OCI-LY7 (cell line): ENCODE data around the gene SGIP1. TPM values are rescaled to one million over a fixed set of nuclear protein-coding genes. Genes with fewer than 3 reads are reported as not detected.

Experiments
- BruUV-seq: library from RNA; stranded (reverse); fragments of 400-500 nt; replicated peaks from 2 replicates; lab custom pipeline; 2021; lab: Mats Ljungman, UMichigan
- CTCF ChIA-PET: fragments of 300-600 bp; sonication (Branson Sonifier 250); formaldehyde crosslinking; loops from one replicate; lab custom pipeline; 2022; ENCODE audit warnings: antibody characterized with exemption; ENCODE audit not compliant: unreplicated experiment; lab: Charles Lee
- POLR2A ChIA-PET: fragments of 300-600 bp; sonication (Branson Sonifier 250); formaldehyde crosslinking; loops from one replicate; lab custom pipeline; 2022; ENCODE audit warnings: antibody characterized with exemption; lab: Charles Lee
- DNase-seq: peaks from one replicate; pipeline ENCODE4 v3.0.0-alpha.2; 2015; ENCODE audit warnings: low spot score
- H2AFZ ChIP-seq: fragments of 200-600 bp; sonication (generic), shearing (Covaris generic); 2 replicates; pipeline ENCODE4 v1.6.1; 2014; ENCODE audit warnings: mild to moderate bottlenecking, antibody characterized with exemption, low read length, moderate library complexity
- H3K27ac ChIP-seq: fragments of 200-600 bp; sonication (generic); 2 replicates; pipeline ENCODE4 v1.5.1; 2014; ENCODE audit warnings: mixed run types, low read depth, mild to moderate bottlenecking, moderate library complexity, low read length, inconsistent platforms; ENCODE audit not compliant: poor library complexity, severe bottlenecking
- H3K36me3 ChIP-seq: fragments of 200-600 bp; sonication (generic); 2 replicates; pipeline ENCODE4 v1.6.1; 2014; ENCODE audit warnings: mild to moderate bottlenecking, antibody characterized with exemption, low read length, moderate library complexity, mixed read lengths; ENCODE audit not compliant: insufficient read depth
- H3K4me1 ChIP-seq: fragments of 200-600 bp; sonication (generic); 2 replicates; pipeline ENCODE4 v1.5.1; 2014; ENCODE audit warnings: mild to moderate bottlenecking, low read length; ENCODE audit not compliant: insufficient read depth, poor library complexity, severe bottlenecking
- H3K4me2 ChIP-seq: fragments of 200-600 bp; sonication (generic); 2 replicates; pipeline ENCODE4 v1.6.1; 2014; ENCODE audit warnings: mild to moderate bottlenecking, low read length
- H3K4me3 ChIP-seq: fragments of 200-600 bp; sonication (generic); 2 replicates; pipeline ENCODE4 v1.5.1; 2014; ENCODE audit warnings: mild to moderate bottlenecking, low read depth, low read length; ENCODE audit not compliant: poor library complexity, severe bottlenecking
- H3K79me2 ChIP-seq: fragments of 200-600 bp; sonication (generic); 2 replicates; pipeline ENCODE4 v1.6.1; 2016; ENCODE audit warnings: low read depth, mild to moderate bottlenecking, low read length, moderate library complexity, mixed read lengths; ENCODE audit not compliant: insufficient read depth
- H3K9me2 ChIP-seq: fragments of 200-600 bp; sonication (generic); 2 replicates; pipeline ENCODE4 v1.6.1; 2016; ENCODE audit warnings: mild to moderate bottlenecking, low read length, mixed read lengths; ENCODE audit not compliant: insufficient read depth
- H3K9me3 ChIP-seq: fragments of 200-600 bp; sonication (generic); 2 replicates; pipeline ENCODE4 v1.6.1; 2014; ENCODE audit warnings: mild to moderate bottlenecking, mixed run types, low read length, mixed read lengths
- H4K20me1 ChIP-seq: fragments of 200-600 bp; sonication (generic); 2 replicates; pipeline ENCODE4 v1.6.1; 2014; ENCODE audit warnings: mild to moderate bottlenecking, antibody characterized with exemption, low read length, moderate library complexity, mixed read lengths; ENCODE audit not compliant: insufficient read depth
- EZH2phosphoT487 ChIP-seq: fragments of 200-600 bp; sonication (generic); IDR thresholded peaks from 2 replicates; pipeline ENCODE4 v1.6.1; 2018; ENCODE audit warnings: low read depth, borderline replicate concordance, mild to moderate bottlenecking, mixed run types, antibody characterized with exemption, low read length, moderate library complexity, mixed read lengths
- intact Hi-C: fragments of 100-400 bp; cut with micrococcal nuclease; formaldehyde crosslinking; loops from one replicate; pipeline ENCODE4 v1.10.0; 2022; ENCODE audit not compliant: unreplicated experiment
- total RNA-seq, 2 experiments: library from RNA; depleted of rRNA in 1 of 2; stranded (reverse); fragments of >200 nt in 1 of 2; shearing (Covaris generic) in 1 of 2; gene quantifications; 2 replicates each; pipeline ENCODE4 v1.2.3, GENCODE V29; 2014 to 2022
- TF ChIP-seq, protein P1 (sequence below): fragments of 200-600 bp; sonication (generic); conservative IDR thresholded peaks from 2 replicates; pipeline ENCODE4 v1.5.1; 2014; ENCODE audit warnings: mild to moderate bottlenecking, antibody characterized with exemption, low read length, moderate library complexity, mixed read lengths

SGIP1 gene
- total RNA-seq, 2 experiments from 2014 or later, result not detected

GRCh38 chr1:66493731-66494130, 40.2 kb upstream of the SGIP1 start:
- CTCF ChIA-PET, result no interaction called here
- Histone ChIP-seq H3K4me1 (no peaks in the 10 kb centered on the region), H3K9me3 (no peaks in the 10 kb centered on the region), H3K4me3 (no peak overlapping the region), H3K27ac (no peak overlapping the region), H2AFZ (no peak overlapping the region), H3K79me2 (no peaks in the 10 kb centered on the region), H4K20me1 (no peaks in the 10 kb centered on the region), H3K4me2 (no peak overlapping the region), H3K9me2 (no peaks in the 10 kb centered on the region), H3K36me3 (no peaks in the 10 kb centered on the region)
- POLR2A ChIA-PET, result no interaction called here
- intact Hi-C loops, result no loop called here
- BruUV-seq, result no TSS peak
- TF ChIP-seq, protein P1, sequence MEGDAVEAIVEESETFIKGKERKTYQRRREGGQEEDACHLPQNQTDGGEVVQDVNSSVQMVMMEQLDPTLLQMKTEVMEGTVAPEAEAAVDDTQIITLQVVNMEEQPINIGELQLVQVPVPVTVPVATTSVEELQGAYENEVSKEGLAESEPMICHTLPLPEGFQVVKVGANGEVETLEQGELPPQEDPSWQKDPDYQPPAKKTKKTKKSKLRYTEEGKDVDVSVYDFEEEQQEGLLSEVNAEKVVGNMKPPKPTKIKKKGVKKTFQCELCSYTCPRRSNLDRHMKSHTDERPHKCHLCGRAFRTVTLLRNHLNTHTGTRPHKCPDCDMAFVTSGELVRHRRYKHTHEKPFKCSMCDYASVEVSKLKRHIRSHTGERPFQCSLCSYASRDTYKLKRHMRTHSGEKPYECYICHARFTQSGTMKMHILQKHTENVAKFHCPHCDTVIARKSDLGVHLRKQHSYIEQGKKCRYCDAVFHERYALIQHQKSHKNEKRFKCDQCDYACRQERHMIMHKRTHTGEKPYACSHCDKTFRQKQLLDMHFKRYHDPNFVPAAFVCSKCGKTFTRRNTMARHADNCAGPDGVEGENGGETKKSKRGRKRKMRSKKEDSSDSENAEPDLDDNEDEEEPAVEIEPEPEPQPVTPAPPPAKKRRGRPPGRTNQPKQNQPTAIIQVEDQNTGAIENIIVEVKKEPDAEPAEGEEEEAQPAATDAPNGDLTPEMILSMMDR, result no peak
- TF ChIP-seq EZH2phosphoT487, result no peak
- no peak for DNase-seq

- H3K4me3 ChIP-seq, result no peak overlapping the region
- TF ChIP-seq, protein P1, result no peak
- no peak for TF ChIP-seq EZH2phosphoT487
- intact Hi-C loops, result no loop called here
- no peaks in the 10 kb centered on the region for H4K20me1 ChIP-seq
- H3K4me1 ChIP-seq, result no peaks in the 10 kb centered on the region
- H3K4me2 ChIP-seq, result no peak overlapping the region
- no peaks in the 10 kb centered on the region for H3K36me3 ChIP-seq
- POLR2A ChIA-PET, result no interaction called here
- no peaks in the 10 kb centered on the region for H3K9me2 ChIP-seq
- H3K9me3 ChIP-seq, result no peaks in the 10 kb centered on the region
- H3K27ac ChIP-seq, result no peak overlapping the region
- BruUV-seq, result no TSS peak
- CTCF ChIA-PET, result no interaction called here
- H3K79me2 ChIP-seq, result no peaks in the 10 kb centered on the region
- DNase-seq, result no peak
- H2AFZ ChIP-seq, result no peak overlapping the region
Observed at GRCh38 chr1:66494482-66494881, 39.5 kb upstream of the SGIP1 start.

- ChIA-PET CTCF (no interaction called here), POLR2A (interaction anchor here (0.6 kb wide), 1 partner anchor 11 kb away, joined by 3 read pairs; no protein-coding TSS in a partner anchor)
- intact Hi-C loops, result no loop called here
- no peaks in the 10 kb centered on the region for H3K9me2 ChIP-seq
- H3K4me1 ChIP-seq, result no peaks in the 10 kb centered on the region
- no peak overlapping the region for H3K4me2 ChIP-seq
- H3K9me3 ChIP-seq, result no peaks in the 10 kb centered on the region
- no peaks in the 10 kb centered on the region for H4K20me1 ChIP-seq
- no peaks in the 10 kb centered on the region for H3K79me2 ChIP-seq
- no peak for TF ChIP-seq EZH2phosphoT487
- TF ChIP-seq, protein P1, result no peak
- no peaks in the 10 kb centered on the region for H3K36me3 ChIP-seq
- H3K4me3 ChIP-seq, result no peak overlapping the region
- no TSS peak for BruUV-seq
- no peak overlapping the region for H3K27ac ChIP-seq
- DNase-seq, result no peak
- H2AFZ ChIP-seq, result no peak overlapping the region
Observed at GRCh38 chr1:66495495-66495894, 38.5 kb upstream of the SGIP1 start.
